Ishikawa (cell line): ENCODE data around the gene SUCLG2.

Experiments
- CEBPB ChIP-seq: IDR thresholded peaks from 2 replicates; pipeline ENCODE4 v1.6.1; 2012
- CREB1 ChIP-seq: IDR thresholded peaks from 2 replicates; pipeline ENCODE4 v1.6.1; 2012; ENCODE audit warnings: low read depth
- EGR1 ChIP-seq: IDR thresholded peaks from 2 replicates; pipeline ENCODE4 v1.6.1; 2012
- EP300 ChIP-seq: IDR thresholded peaks from 2 replicates; pipeline ENCODE4 v1.6.1; 2012; ENCODE audit warnings: borderline replicate concordance
- FOXM1 ChIP-seq: IDR thresholded peaks from 2 replicates; pipeline ENCODE4 v1.6.1; 2012; ENCODE audit warnings: low read depth, borderline replicate concordance
- MAX ChIP-seq: IDR thresholded peaks from 2 replicates; pipeline ENCODE4 v1.6.1; 2012
- NFIC ChIP-seq: IDR thresholded peaks from 2 replicates; pipeline ENCODE4 v1.6.1; 2012
- RAD21 ChIP-seq: IDR thresholded peaks from 2 replicates; pipeline ENCODE4 v1.6.1; 2012; ENCODE audit warnings: low read depth
- REST ChIP-seq: IDR thresholded peaks from 2 replicates; pipeline ENCODE4 v1.6.1; 2012; ENCODE audit warnings: low read depth, mild to moderate bottlenecking
- TAF1 ChIP-seq: IDR thresholded peaks from 2 replicates; pipeline ENCODE4 v1.6.1; 2012; ENCODE audit warnings: low read depth, mild to moderate bottlenecking
- TCF12 ChIP-seq: IDR thresholded peaks from 2 replicates; pipeline ENCODE4 v1.6.1; 2012; ENCODE audit warnings: low read depth
- TEAD4 ChIP-seq: IDR thresholded peaks from 2 replicates; pipeline ENCODE4 v1.6.1; 2012
- YY1 ChIP-seq: IDR thresholded peaks from 2 replicates; pipeline ENCODE4 v1.6.1; 2012; ENCODE audit warnings: low read depth
- ZBTB7A ChIP-seq: IDR thresholded peaks from 2 replicates; pipeline ENCODE4 v1.6.1; 2012; ENCODE audit warnings: low read depth
- TF ChIP-seq, protein P1 (sequence below): IDR thresholded peaks from 2 replicates; pipeline ENCODE4 v1.6.1; 2012

Gene SUCLG2

GRCh38 chr3:67361770-67362169 lies 292.6 kb downstream of the SUCLG2 start:
- TF ChIP-seq TAF1 (no peak), RAD21 (no peak), REST (no peak), YY1 (no peak), CREB1 (no peak), TEAD4 (no peak), NFIC (no peak), FOXM1 (no peak), TCF12 (no peak), EP300 (no peak), MAX (no peak), ZBTB7A (no peak), EGR1 (no peak), CEBPB (no peak)
- TF ChIP-seq, protein P1, sequence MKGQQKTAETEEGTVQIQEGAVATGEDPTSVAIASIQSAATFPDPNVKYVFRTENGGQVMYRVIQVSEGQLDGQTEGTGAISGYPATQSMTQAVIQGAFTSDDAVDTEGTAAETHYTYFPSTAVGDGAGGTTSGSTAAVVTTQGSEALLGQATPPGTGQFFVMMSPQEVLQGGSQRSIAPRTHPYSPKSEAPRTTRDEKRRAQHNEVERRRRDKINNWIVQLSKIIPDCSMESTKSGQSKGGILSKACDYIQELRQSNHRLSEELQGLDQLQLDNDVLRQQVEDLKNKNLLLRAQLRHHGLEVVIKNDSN, result no peak

DNA sequence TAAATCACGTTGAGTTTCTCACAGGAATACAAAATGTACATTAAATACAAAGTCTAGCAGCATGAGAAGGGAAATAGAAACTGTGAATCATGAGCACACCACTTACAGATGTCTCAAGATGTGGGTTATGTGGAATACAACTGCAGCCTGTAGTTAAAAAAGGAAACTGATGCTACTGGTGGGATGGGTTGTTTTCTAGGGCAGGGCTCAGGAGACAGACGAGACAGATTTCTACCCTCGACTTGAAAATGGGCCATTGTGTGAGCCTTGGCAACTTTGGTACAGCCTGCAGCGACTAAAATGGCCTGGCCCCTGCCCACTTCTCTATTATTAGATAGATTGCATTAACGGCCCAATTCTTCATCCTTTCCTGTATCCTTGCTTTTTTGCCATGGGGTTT lies 293.1 kb downstream of the SUCLG2 start:
- TF ChIP-seq YY1, result no peak
- TF ChIP-seq TAF1, result no peak
- TF ChIP-seq, protein P1, result no peak

- TF ChIP-seq REST (no peak), FOXM1 (no peak), CEBPB (no peak), EP300 (no peak), NFIC (no peak), RAD21 (peak; percentile 93), MAX (no peak), TCF12 (no peak), ZBTB7A (no peak), TEAD4 (peak; percentile 57; the same call in 1 of the 2 replicates)
- TF ChIP-seq, protein P1, result peak; percentile 49
These were observed 296.6 kb downstream of the SUCLG2 start for GRCh38 chr3:67357610-67358458.

DNA sequence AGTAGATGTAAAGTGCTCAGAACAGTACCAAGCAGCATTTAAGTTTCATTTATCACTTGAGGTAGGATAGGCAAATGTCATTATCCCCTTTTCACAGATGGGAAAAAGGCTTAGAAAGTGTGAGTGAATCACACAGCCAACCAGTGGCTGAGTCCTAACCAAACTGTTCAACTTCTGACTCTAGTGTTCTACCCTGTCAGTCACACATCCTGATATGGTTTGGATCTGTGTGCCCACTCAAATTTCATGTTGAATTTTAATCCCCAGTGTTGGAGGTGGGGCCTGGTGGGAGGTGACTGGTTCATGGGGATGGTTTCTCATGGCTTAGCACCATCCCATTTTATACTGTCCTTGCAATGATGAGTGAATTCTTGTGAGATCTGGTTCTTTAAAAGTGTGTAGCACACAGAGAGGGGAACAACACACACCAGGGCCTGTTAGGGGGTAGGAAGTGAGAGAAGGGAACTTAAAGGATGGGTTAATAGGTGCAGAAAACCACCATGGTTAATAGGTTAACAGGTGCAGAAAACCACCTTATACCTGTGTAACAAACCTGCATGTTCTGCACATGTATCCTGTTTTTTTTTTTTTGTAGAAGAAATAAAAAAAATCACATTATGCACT lies 304.7 kb downstream of the SUCLG2 start:
- TF ChIP-seq TCF12 (no peak), YY1 (no peak), TEAD4 (no peak), EP300 (no peak), NFIC (no peak), EGR1 (no peak), REST (no peak), ZBTB7A (no peak)
- TF ChIP-seq, protein P1, result no peak
